Ectodermal cell (in vitro differentiated cells): ENCODE data around the gene PRKACG.

Experiments
- H3K27ac ChIP-seq: 2 replicates; pipeline ENCODE4 v1.7.0; 2013; ENCODE audit warnings: mild to moderate bottlenecking, low read depth, low read length; ENCODE audit not compliant: insufficient read depth, poor library complexity, severe bottlenecking
- H3K27me3 ChIP-seq: 2 replicates; pipeline ENCODE4 v1.7.0; 2013; ENCODE audit warnings: mild to moderate bottlenecking, low read length; ENCODE audit not compliant: insufficient read depth, control insufficient read depth, poor library complexity, severe bottlenecking
- H3K36me3 ChIP-seq: one replicate; pipeline ENCODE4 v1.7.0; 2013; ENCODE audit warnings: low read length; ENCODE audit not compliant: control insufficient read depth, insufficient read depth
- H3K4me1 ChIP-seq: one replicate; pipeline ENCODE4 v1.7.0; 2013; ENCODE audit warnings: low read length; ENCODE audit not compliant: control insufficient read depth, insufficient read depth
- H3K4me3 ChIP-seq: 2 replicates; pipeline ENCODE4 v1.7.0; 2013; ENCODE audit warnings: low read depth, low read length, control low read depth; ENCODE audit not compliant: insufficient read depth
- H3K9me3 ChIP-seq: 2 replicates; pipeline ENCODE4 v1.7.0; 2013; ENCODE audit warnings: mild to moderate bottlenecking, low read length, moderate library complexity; ENCODE audit not compliant: control insufficient read depth
- WGBS, 2 experiments: methylation state at CpG; one replicate each; pipeline ENCODE4 v1.1.7; 2013; ENCODE audit warnings: missing lambda C conversion rate in 2 of 2; 5-methylcytosine and 5-hydroxymethylcytosine counted together

The PRKACG gene

GRCh38 chr9:69009708-69010107, 4.2 kb downstream of the PRKACG start:
- H3K4me1 ChIP-seq: no peaks in the 10 kb centered on the region
- 72 to 86% methylated on average over 1 of the region's 1 CpG for WGBS, 2 experiments
- H3K36me3 ChIP-seq: no peaks in the 10 kb centered on the region
- H3K4me3 ChIP-seq: no peak overlapping the region
- no peaks in the 10 kb centered on the region for H3K27me3 ChIP-seq
- H3K9me3 ChIP-seq: no peaks in the 10 kb centered on the region
- no peak overlapping the region for H3K27ac ChIP-seq

- WGBS, 2 experiments: 97 to 100% methylated on average over 2 of the region's 2 CpGs
- H3K27me3 ChIP-seq: no peaks in the 10 kb centered on the region
These were observed 9.1 kb downstream of the PRKACG start for GRCh38 chr9:69004836-69005235.

GRCh38 chr9:69003051-69003450, 10.9 kb downstream of the PRKACG start:
- H3K4me3 ChIP-seq: no peak overlapping the region
- no peaks in the 10 kb centered on the region for H3K36me3 ChIP-seq
- WGBS, 2 experiments: 80 to 82% methylated on average over 8 of the region's 8 CpGs
- H3K9me3 ChIP-seq: no peaks in the 10 kb centered on the region
- no peak overlapping the region for H3K27ac ChIP-seq
- H3K27me3 ChIP-seq: no peaks in the 10 kb centered on the region
- H3K4me1 ChIP-seq: peaks cover 4% of the 10 kb centered on the region

More at GRCh38 chr9:69004836-69005235, 9.1 kb downstream of the PRKACG start:
- Histone ChIP-seq H3K4me3 (no peak overlapping the region), H3K9me3 (no peaks in the 10 kb centered on the region), H3K4me1 (no peaks in the 10 kb centered on the region), H3K36me3 (no peaks in the 10 kb centered on the region), H3K27ac (no peak overlapping the region)

- Histone ChIP-seq H3K4me1 (peaks cover 4% of the 10 kb centered on the region), H3K9me3 (no peaks in the 10 kb centered on the region), H3K36me3 (no peaks in the 10 kb centered on the region), H3K27ac (no peak overlapping the region), H3K27me3 (no peaks in the 10 kb centered on the region), H3K4me3 (no peak overlapping the region)
- WGBS, 2 experiments: 72% methylated on average over 8 of the region's 8 CpGs
These were observed 12.0 kb downstream of the PRKACG start for GRCh38 chr9:69001921-69002320.

DNA sequence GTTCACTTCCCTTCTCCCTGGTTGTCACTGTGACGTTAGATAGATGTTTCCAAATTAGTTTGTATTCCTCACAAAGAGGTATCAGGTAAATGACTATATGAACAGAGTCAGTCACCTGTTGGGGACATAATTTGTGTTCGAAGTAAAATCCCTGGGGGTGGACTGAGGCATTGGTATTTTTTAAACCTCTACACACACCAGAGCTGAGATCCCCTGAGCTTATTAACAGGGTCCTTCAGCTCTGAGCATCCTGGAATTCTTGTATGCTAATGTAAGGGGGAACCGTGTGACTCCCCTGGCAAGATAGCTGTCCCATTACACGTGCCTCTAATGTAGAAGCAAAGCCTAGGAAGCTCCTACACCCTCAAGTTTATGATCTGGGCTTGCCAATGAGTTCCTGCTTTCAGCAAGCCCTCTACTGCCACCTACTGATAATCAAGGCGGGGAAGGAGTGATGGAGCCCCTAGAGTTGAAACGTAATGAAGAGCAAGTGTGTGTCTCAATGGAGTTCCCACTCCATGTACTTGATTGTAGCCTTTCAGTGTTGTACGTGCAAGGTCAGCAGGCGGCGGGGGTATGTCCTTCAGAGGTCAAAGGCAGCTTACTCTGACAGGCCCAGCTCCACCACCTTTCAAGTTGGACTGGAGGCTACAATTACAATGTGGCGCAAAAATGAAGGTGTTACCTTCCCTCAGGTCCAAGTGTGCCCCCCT, 14.4 kb downstream of the PRKACG start:
- Histone ChIP-seq H3K9me3 (no peaks in the 10 kb centered on the region), H3K36me3 (no peaks in the 10 kb centered on the region), H3K4me1 (peaks cover 4% of the 10 kb centered on the region), H3K27me3 (no peaks in the 10 kb centered on the region), H3K4me3 (no peak overlapping the region), H3K27ac (no peak overlapping the region)
- WGBS, 2 experiments: 21 to 36% methylated on average over 8 to 10 of the region's 10 CpGs

- WGBS, 2 experiments: 76 to 83% methylated on average over 5 of the region's 5 CpGs
- Histone ChIP-seq H3K4me1 (peaks cover 4% of the 10 kb centered on the region), H3K4me3 (no peak overlapping the region), H3K27me3 (no peaks in the 10 kb centered on the region), H3K36me3 (no peaks in the 10 kb centered on the region), H3K9me3 (no peaks in the 10 kb centered on the region), H3K27ac (no peak overlapping the region)
These were observed 15.1 kb downstream of the PRKACG start for GRCh38 chr9:68998812-68999211.

GRCh38 chr9:68998385-68998784, 15.5 kb downstream of the PRKACG start:
- H3K36me3 ChIP-seq: no peaks in the 10 kb centered on the region
- H3K27ac ChIP-seq: no peak overlapping the region
- no peaks in the 10 kb centered on the region for H3K9me3 ChIP-seq
- no peaks in the 10 kb centered on the region for H3K27me3 ChIP-seq
- H3K4me1 ChIP-seq: peaks cover 4% of the 10 kb centered on the region
- no peak overlapping the region for H3K4me3 ChIP-seq
- 89% methylated on average over 4 of the region's 4 CpGs for WGBS, 2 experiments

- WGBS, 2 experiments: 63 to 79% methylated on average over 3 of the region's 3 CpGs
- H3K4me1 ChIP-seq: peaks cover 4% of the 10 kb centered on the region
- H3K36me3 ChIP-seq: no peaks in the 10 kb centered on the region
- H3K4me3 ChIP-seq: no peak overlapping the region
- no peaks in the 10 kb centered on the region for H3K27me3 ChIP-seq
- H3K9me3 ChIP-seq: no peaks in the 10 kb centered on the region
- H3K27ac ChIP-seq: no peak overlapping the region
These were observed 16.2 kb downstream of the PRKACG start for GRCh38 chr9:68997666-68998065.

DNA sequence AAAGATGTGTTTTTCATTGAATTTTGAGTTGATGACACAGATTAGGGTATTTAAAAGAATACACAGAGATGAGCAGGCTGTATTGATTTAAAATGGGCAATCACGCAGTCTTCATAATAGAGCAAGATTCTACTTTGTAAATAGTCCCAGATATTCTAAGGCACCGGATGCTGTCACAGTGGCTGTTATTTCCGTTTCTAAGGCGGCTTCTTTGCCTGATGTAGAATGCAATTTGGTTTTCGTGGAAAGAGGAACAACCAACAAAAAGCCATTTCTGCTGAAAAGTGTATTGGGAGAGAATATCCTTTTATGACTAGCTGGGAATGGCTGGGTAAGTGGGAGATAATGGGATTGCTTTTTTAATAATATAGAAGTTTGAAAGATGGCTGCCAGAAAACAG, 17.5 kb downstream of the PRKACG start:
- no peaks in the 10 kb centered on the region for H3K27me3 ChIP-seq
- H3K4me3 ChIP-seq: no peak overlapping the region
- 94 to 96% methylated on average over 5 of the region's 5 CpGs for WGBS, 2 experiments
- no peak overlapping the region for H3K27ac ChIP-seq
- no peaks in the 10 kb centered on the region for H3K36me3 ChIP-seq
- no peaks in the 10 kb centered on the region for H3K9me3 ChIP-seq
- H3K4me1 ChIP-seq: peaks cover 4% of the 10 kb centered on the region

- Histone ChIP-seq H3K27ac (no peak overlapping the region), H3K36me3 (no peaks in the 10 kb centered on the region), H3K4me3 (no peak overlapping the region), H3K9me3 (no peaks in the 10 kb centered on the region), H3K4me1 (peaks cover 4% of the 10 kb centered on the region), H3K27me3 (no peaks in the 10 kb centered on the region)
- 89 to 100% methylated on average over 2 to 3 of the region's 3 CpGs for WGBS, 2 experiments
These were observed 18.1 kb downstream of the PRKACG start for GRCh38 chr9:68995776-68996175.
